ENCODE measurements around the gene SH3GLB1. TPM values are rescaled to one million over a fixed set of nuclear protein-coding genes. Genes with fewer than 3 reads are reported as not detected.

Gene SH3GLB1
- total and polyA plus RNA-seq, 9 donors, result 72.4 to 146 (median 138) TPM

DNA sequence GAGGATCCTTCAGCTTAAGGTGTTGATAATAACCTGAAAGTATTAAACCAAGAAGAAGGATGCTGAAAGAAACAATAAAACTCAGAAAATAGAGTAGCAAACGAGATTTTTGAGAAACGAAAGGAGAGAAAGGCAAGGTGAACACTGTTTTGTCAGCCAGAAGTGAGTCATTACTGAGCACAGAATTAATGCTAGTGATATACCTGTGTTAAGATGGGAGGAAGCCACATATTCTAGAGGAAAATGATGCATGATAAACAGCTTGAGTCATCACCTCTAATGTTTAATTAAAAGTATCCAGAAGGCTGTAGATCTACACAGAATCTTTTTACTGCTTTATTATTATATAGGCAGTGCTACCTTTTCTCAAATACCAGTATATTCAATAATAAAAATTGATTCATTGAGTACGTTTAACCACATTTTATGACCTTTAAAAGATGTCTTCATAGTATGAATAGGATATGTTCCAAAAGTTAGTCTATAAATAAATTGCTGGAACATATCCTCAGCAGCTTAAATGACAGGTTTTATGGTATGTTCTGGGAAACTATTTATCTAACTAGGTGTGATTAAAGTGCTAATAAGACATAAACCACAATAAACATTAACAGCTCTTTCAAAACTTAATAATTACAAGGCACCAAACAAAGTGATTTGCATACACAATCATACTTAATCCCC, 10.3 kb downstream of the SH3GLB1 start:
- Histone ChIP-seq H3K9me3 (replicated peaks; ENCODE audit: control insufficient read depth, low read depth, low read length) (no peaks in the 10 kb centered on the region), H3K27ac (ENCODE audit: low read length) (peak overlapping the region; percentile 56), H3K27me3 (ENCODE audit: control insufficient read depth, insufficient read depth, low read length) (no peaks in the 10 kb centered on the region), H3K36me3 (ENCODE audit: control insufficient read depth, insufficient read depth, low read length) (peaks cover 5% of the 10 kb centered on the region), H3K4me3 (ENCODE audit: low read length) (no peak overlapping the region), H3K4me1 (ENCODE audit: control insufficient read depth, insufficient read depth, low read length) (no peaks in the 10 kb centered on the region)
- DNase-seq, result no peak
- 89% methylated on average over 2 of the region's 3 CpGs for WGBS (ENCODE audit: insufficient coverage)

DNA sequence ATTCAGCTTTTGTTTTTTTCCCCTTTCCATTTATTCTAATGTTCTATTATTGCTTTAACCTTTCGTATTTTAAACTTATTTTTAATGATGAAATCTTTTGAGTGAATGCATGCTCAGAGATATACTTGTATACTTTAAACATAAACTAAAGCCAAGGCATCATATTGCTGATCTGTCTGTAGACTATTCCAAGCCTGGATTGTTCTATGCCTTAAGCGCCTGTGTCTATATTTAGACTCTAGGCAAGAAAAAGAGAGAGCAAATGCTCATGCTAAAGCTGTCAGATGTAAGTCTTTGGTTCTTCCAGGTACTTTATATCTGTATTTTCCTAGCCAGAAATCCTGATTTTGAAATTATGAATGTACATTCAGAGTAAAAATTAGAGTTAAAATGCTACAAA, 14.4 kb downstream of the SH3GLB1 start:
- no CpG with 5 or more reads among the region's 2 CpGs for WGBS (ENCODE audit: insufficient coverage)
- no peak overlapping the region for H3K27ac ChIP-seq (ENCODE audit: low read length)
- H3K27me3 ChIP-seq (ENCODE audit: control insufficient read depth, insufficient read depth, low read length), result no peaks in the 10 kb centered on the region
- peak; percentile 49 for DNase-seq
- no peaks in the 10 kb centered on the region for H3K9me3 ChIP-seq (replicated peaks; ENCODE audit: control insufficient read depth, low read depth, low read length)
- no peak overlapping the region for H3K4me3 ChIP-seq (ENCODE audit: low read length)
- H3K36me3 ChIP-seq (ENCODE audit: control insufficient read depth, insufficient read depth, low read length), result peaks cover 13% of the 10 kb centered on the region
- no peaks in the 10 kb centered on the region for H3K4me1 ChIP-seq (ENCODE audit: control insufficient read depth, insufficient read depth, low read length)

GRCh38 chr1:86731416-86731815, 27.0 kb downstream of the SH3GLB1 start:
- no peaks in the 10 kb centered on the region for H3K9me3 ChIP-seq (replicated peaks; ENCODE audit: control insufficient read depth, low read depth, low read length)
- no peaks in the 10 kb centered on the region for H3K27me3 ChIP-seq (ENCODE audit: control insufficient read depth, insufficient read depth, low read length)
- H3K27ac ChIP-seq (ENCODE audit: low read length), result no peak overlapping the region
- peaks cover 17% of the 10 kb centered on the region for H3K36me3 ChIP-seq (ENCODE audit: control insufficient read depth, insufficient read depth, low read length)
- DNase-seq, result no peak
- no peaks in the 10 kb centered on the region for H3K4me1 ChIP-seq (ENCODE audit: control insufficient read depth, insufficient read depth, low read length)
- no peak overlapping the region for H3K4me3 ChIP-seq (ENCODE audit: low read length)
- no CpG with 5 or more reads among the region's 1 CpG for WGBS (ENCODE audit: insufficient coverage)

GRCh38 chr1:86733340-86733739, 29.0 kb downstream of the SH3GLB1 start:
- H3K27ac ChIP-seq (ENCODE audit: low read length), result no peak overlapping the region
- no peaks in the 10 kb centered on the region for H3K9me3 ChIP-seq (replicated peaks; ENCODE audit: control insufficient read depth, low read depth, low read length)
- H3K4me1 ChIP-seq (ENCODE audit: control insufficient read depth, insufficient read depth, low read length), result no peaks in the 10 kb centered on the region
- no peaks in the 10 kb centered on the region for H3K27me3 ChIP-seq (ENCODE audit: control insufficient read depth, insufficient read depth, low read length)
- peaks cover 24% of the 10 kb centered on the region for H3K36me3 ChIP-seq (ENCODE audit: control insufficient read depth, insufficient read depth, low read length)
- no peak for DNase-seq
- no peak overlapping the region for H3K4me3 ChIP-seq (ENCODE audit: low read length)
- no CpG with 5 or more reads among the region's 2 CpGs for WGBS (ENCODE audit: insufficient coverage)

GRCh38 chr1:86739648-86740509, 35.5 kb downstream of the SH3GLB1 start:
- H3K4me3 ChIP-seq (ENCODE audit: low read length), result no peak overlapping the region
- 80% methylated on average over 2 of the region's 3 CpGs for WGBS (ENCODE audit: insufficient coverage)
- H3K27ac ChIP-seq (ENCODE audit: low read length), result no peak overlapping the region
- DNase-seq, result no peak
- no peaks in the 10 kb centered on the region for H3K9me3 ChIP-seq (replicated peaks; ENCODE audit: control insufficient read depth, low read depth, low read length)
- H3K36me3 ChIP-seq (ENCODE audit: control insufficient read depth, insufficient read depth, low read length), result peaks cover 47% of the 10 kb centered on the region
- no peaks in the 10 kb centered on the region for H3K4me1 ChIP-seq (ENCODE audit: control insufficient read depth, insufficient read depth, low read length)
- H3K27me3 ChIP-seq (ENCODE audit: control insufficient read depth, insufficient read depth, low read length), result no peaks in the 10 kb centered on the region

DNA sequence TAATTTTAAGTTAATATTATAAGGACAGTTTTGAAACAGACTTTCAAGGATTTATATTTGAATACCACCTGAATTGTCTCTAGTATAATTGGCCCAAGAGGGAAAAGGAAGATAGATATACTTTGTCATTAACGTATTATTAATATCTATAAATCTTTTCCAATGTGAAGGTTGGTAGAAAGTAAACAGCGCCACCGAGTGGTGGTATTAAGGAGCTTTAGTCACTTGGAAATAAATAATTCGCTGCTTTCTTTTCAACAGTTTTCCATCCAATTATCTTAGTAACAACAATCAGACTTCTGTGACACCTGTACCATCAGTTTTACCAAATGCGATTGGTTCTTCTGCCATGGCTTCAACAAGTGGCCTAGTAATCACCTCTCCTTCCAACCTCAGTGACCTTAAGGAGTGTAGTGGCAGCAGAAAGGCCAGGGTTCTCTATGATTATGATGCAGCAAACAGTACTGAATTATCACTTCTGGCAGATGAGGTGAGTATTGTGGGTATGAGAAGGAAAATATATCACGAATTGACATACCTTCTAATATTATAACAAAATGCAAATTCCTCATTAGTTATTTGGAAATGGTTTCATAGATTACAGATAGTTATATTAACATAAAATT, 37.7 kb downstream of the SH3GLB1 start:
- H3K4me1 ChIP-seq (ENCODE audit: control insufficient read depth, insufficient read depth, low read length), result no peaks in the 10 kb centered on the region
- DNase-seq, result peak; percentile 17
- no peak overlapping the region for H3K4me3 ChIP-seq (ENCODE audit: low read length)
- no peak overlapping the region for H3K27ac ChIP-seq (ENCODE audit: low read length)
- no peaks in the 10 kb centered on the region for H3K9me3 ChIP-seq (replicated peaks; ENCODE audit: control insufficient read depth, low read depth, low read length)
- H3K27me3 ChIP-seq (ENCODE audit: control insufficient read depth, insufficient read depth, low read length), result no peaks in the 10 kb centered on the region
- no CpG with 5 or more reads among the region's 6 CpGs for WGBS (ENCODE audit: insufficient coverage)
- H3K36me3 ChIP-seq (ENCODE audit: control insufficient read depth, insufficient read depth, low read length), result peaks cover 44% of the 10 kb centered on the region

DNA sequence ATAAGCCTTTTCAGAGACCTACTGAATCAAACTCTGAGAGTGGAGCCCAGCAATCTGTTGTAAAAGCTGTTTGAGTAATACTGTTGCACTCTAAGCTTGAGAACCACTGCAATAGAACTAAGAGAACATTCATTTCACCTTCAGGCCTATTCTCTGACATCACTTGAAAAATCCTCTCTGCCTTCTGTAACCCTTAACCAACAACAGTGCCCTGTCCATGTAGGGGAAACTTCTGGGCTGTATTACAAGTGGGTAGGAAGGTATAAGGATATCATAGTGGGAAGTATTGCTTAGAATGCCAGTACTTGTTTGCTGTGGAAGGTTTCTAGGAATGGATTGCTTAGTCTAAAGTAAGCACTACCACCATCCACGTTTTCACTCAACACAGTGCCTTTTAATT, 42.9 kb downstream of the SH3GLB1 start:
- no CpG with 5 or more reads among the region's 1 CpG for WGBS (ENCODE audit: insufficient coverage)
- Histone ChIP-seq H3K4me1 (ENCODE audit: control insufficient read depth, insufficient read depth, low read length) (peaks cover 2% of the 10 kb centered on the region), H3K27ac (ENCODE audit: low read length) (no peak overlapping the region), H3K9me3 (replicated peaks; ENCODE audit: control insufficient read depth, low read depth, low read length) (no peaks in the 10 kb centered on the region), H3K4me3 (ENCODE audit: low read length) (no peak overlapping the region), H3K36me3 (ENCODE audit: control insufficient read depth, insufficient read depth, low read length) (peaks cover 21% of the 10 kb centered on the region), H3K27me3 (ENCODE audit: control insufficient read depth, insufficient read depth, low read length) (no peaks in the 10 kb centered on the region)
- DNase-seq, result no peak

DNA sequence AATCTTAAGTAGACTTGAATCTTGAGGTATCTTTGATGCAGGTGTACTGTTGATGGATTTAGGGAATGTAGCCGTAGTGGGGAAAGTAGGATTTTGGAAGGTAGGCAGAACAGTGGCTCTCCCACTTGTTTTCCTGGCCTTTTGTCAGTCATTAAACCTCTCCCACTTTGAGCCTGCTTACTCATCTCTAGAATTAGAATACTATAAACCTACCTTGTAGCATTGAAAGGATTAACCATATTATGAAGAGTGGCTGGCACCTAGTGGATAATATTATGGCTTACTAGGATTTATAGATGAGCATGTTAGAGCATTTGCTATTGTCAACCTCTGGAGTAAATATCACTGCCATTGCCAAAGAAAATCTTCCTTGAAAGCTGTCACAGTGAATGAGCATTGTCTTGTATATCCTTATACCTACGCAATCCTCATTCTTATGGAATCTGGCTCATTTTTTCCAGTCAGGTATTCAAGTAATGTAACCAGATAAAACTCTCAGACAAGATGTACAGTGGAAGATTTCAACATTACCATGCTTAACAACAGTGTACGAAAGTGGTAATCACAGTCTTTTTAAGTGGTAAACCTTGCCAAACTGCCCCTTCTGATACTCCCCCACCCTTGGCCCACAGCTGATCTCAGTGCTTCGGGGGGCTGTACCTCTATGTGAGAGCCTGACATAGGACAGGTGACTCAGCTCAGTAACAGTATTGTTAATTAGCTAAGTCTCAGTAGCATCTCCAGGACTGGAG, 44.4 kb downstream of the SH3GLB1 start:
- Histone ChIP-seq H3K36me3 (ENCODE audit: control insufficient read depth, insufficient read depth, low read length) (peaks cover 15% of the 10 kb centered on the region), H3K4me1 (ENCODE audit: control insufficient read depth, insufficient read depth, low read length) (peaks cover 2% of the 10 kb centered on the region), H3K27ac (ENCODE audit: low read length) (no peak overlapping the region), H3K9me3 (replicated peaks; ENCODE audit: control insufficient read depth, low read depth, low read length) (no peaks in the 10 kb centered on the region), H3K4me3 (ENCODE audit: low read length) (no peak overlapping the region), H3K27me3 (ENCODE audit: control insufficient read depth, insufficient read depth, low read length) (no peaks in the 10 kb centered on the region)
- DNase-seq, result no peak
- no CpG with 5 or more reads among the region's 4 CpGs for WGBS (ENCODE audit: insufficient coverage)

GRCh38 chr1:86750076-86750475, 45.7 kb downstream of the SH3GLB1 start:
- Histone ChIP-seq H3K4me1 (ENCODE audit: control insufficient read depth, insufficient read depth, low read length) (peaks cover 2% of the 10 kb centered on the region), H3K36me3 (ENCODE audit: control insufficient read depth, insufficient read depth, low read length) (peaks cover 11% of the 10 kb centered on the region), H3K27ac (ENCODE audit: low read length) (no peak overlapping the region), H3K4me3 (ENCODE audit: low read length) (no peak overlapping the region), H3K27me3 (ENCODE audit: control insufficient read depth, insufficient read depth, low read length) (no peaks in the 10 kb centered on the region), H3K9me3 (replicated peaks; ENCODE audit: control insufficient read depth, low read depth, low read length) (no peaks in the 10 kb centered on the region)
- DNase-seq, result peak; percentile 16
- no CpG with 5 or more reads among the region's 1 CpG for WGBS (ENCODE audit: insufficient coverage)

- Histone ChIP-seq H3K4me3 (ENCODE audit: low read length) (no peak overlapping the region), H3K27me3 (ENCODE audit: control insufficient read depth, insufficient read depth, low read length) (no peaks in the 10 kb centered on the region), H3K36me3 (ENCODE audit: control insufficient read depth, insufficient read depth, low read length) (peaks cover 11% of the 10 kb centered on the region), H3K4me1 (ENCODE audit: control insufficient read depth, insufficient read depth, low read length) (peaks cover 2% of the 10 kb centered on the region), H3K9me3 (replicated peaks; ENCODE audit: control insufficient read depth, low read depth, low read length) (no peaks in the 10 kb centered on the region), H3K27ac (ENCODE audit: low read length) (no peak overlapping the region)
- DNase-seq, result no peak
- 74% methylated on average over 4 of the region's 5 CpGs for WGBS (ENCODE audit: insufficient coverage)
Measured at GRCh38 chr1:86750530-86750929, 46.2 kb downstream of the SH3GLB1 start.

All from muscle of leg (tissue), 11 donors.